Memory B cell (primary cell): ENCODE measurements around the gene SLC45A3.
A peak's percentile ranks its signal among the peaks of the same experiment; 100 is the strongest.

ENCODE experiments used
- ATAC-seq: fragments of 150-1000 bp; cut with Tn5 transposase; 2 replicates; pipeline ENCODE4 v1.10.0; 2021; ENCODE audit warnings: low read depth, mild to moderate bottlenecking, moderate library complexity
- DNase-seq, 2 donors: peaks; one replicate each; pipeline ENCODE4 v3.0.0; 2022; ENCODE audit warnings: low spot score in 2 of 2
- H3K27ac Mint-ChIP-seq: one replicate; pipeline ENCODE4 v1.8.0; 2022; ENCODE audit warnings: mild to moderate bottlenecking, moderate library complexity, mixed read lengths
- H3K27me3 Mint-ChIP-seq: one replicate; pipeline ENCODE4 v1.8.0; 2022; ENCODE audit warnings: mixed read lengths
- H3K36me3 Mint-ChIP-seq: one replicate; pipeline ENCODE4 v1.8.0; 2022; ENCODE audit warnings: mild to moderate bottlenecking, mixed read lengths
- H3K4me1 Mint-ChIP-seq: one replicate; pipeline ENCODE4 v1.8.0; 2022; ENCODE audit warnings: mixed read lengths
- H3K4me3 Mint-ChIP-seq: one replicate; pipeline ENCODE4 v1.8.0; 2022; ENCODE audit warnings: mild to moderate bottlenecking, moderate library complexity, mixed read lengths
- H3K9me3 Mint-ChIP-seq: one replicate; pipeline ENCODE4 v1.8.0; 2022; ENCODE audit warnings: mixed read lengths

SLC45A3 gene

GRCh38 chr1:205668951-205669340, 11.4 kb downstream of the SLC45A3 start:
- Mint-ChIP-seq H3K9me3 (no peaks in the 10 kb centered on the region), H3K4me1 (peaks cover 65% of the 10 kb centered on the region), H3K4me3 (peak overlapping the region; percentile 68), H3K36me3 (no peaks in the 10 kb centered on the region), H3K27me3 (no peaks in the 10 kb centered on the region), H3K27ac (peak overlapping the region; percentile 94)
- peak in 1 of 2 donors; percentile 74 for DNase-seq
- peak; percentile 71 for ATAC-seq

DNA sequence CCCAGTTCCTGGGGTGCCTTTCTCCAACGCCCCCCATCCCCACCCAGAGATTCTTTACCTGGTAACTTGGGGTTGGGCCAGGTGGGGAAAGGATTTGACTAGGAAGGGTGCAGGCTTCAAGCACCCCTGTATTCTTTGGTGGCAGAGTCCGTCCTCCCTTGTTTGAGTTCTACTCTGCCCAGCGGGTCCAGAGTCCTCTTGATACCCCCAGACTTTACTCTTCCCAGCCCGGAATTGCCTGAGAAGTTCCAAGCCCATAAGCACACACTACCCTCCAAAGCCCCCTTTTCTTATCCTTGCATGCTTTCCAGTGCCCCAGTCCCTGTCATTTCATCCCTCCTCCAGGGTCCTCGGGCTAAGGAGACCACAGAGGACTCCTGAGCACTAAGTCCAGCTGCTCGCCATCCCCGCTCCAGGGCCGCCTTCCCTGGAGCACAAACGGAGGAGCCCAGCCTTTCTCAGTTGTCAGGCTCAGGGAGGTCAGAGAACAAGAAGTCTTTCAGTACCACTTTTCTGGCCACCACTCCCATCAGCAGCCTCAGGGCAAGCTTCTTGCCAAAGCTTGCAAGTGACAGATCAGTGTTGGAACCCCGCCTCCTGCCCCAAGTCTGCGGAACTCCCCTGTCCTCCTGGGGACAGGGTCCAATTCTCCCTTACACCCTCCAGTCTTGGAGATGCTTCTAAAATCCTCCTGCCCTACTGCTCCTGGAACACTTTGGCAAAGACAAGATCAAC, 12.2 kb downstream of the SLC45A3 start:
- H3K4me1 Mint-ChIP-seq = peaks cover 66% of the 10 kb centered on the region
- H3K4me3 Mint-ChIP-seq = peak overlapping the region; percentile 65
- DNase-seq = no peak
- no peaks in the 10 kb centered on the region for H3K27me3 Mint-ChIP-seq
- H3K36me3 Mint-ChIP-seq = no peaks in the 10 kb centered on the region
- H3K9me3 Mint-ChIP-seq = no peaks in the 10 kb centered on the region
- H3K27ac Mint-ChIP-seq = peak overlapping the region; percentile 94
- no peak for ATAC-seq

DNA sequence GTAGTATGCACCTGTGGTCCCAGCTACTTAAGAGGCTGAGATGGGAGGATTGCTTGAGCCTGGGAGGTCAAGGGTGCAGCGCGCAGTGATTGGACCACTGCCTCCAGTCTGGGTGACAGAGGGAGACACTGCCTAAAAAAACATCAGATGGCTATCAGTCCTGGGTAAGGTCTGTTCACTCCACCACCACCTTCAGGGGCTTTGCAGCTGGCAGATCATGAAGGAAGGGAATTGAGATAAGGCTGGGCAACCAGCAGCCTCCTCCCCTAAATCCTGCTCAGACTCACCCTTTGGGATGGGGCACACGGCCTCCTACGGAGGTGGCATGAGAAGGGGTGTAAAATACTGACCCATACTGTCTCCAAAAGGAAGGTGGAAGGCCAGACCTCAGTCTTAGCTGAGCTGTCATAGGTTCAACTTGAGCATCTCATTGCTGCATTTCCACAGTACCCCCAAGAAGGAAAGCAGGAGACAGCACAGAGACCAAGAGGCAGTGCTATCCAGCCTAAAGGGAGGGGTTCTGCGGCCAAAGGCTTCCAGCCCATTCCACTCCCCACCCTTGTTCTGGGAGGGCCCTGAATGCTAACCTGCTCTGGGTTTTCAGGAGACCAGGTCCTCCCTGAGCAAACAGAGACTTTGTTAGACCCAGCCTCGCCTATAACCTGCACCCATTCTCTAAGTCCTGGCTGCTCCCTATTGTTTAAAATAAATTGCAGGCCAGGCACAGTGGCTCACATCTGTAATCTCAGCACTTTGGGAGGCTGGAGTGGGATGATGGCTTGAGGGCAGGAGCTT, 13.7 kb downstream of the SLC45A3 start:
- no peaks in the 10 kb centered on the region for H3K36me3 Mint-ChIP-seq
- ATAC-seq = no peak
- no peaks in the 10 kb centered on the region for H3K27me3 Mint-ChIP-seq
- peak overlapping the region; percentile 98 for H3K27ac Mint-ChIP-seq
- no peak for DNase-seq
- no peaks in the 10 kb centered on the region for H3K9me3 Mint-ChIP-seq
- peaks cover 63% of the 10 kb centered on the region for H3K4me1 Mint-ChIP-seq
- no peak overlapping the region for H3K4me3 Mint-ChIP-seq

GRCh38 chr1:205665201-205666045, 14.9 kb downstream of the SLC45A3 start:
- peak overlapping the region; percentile 98 for H3K27ac Mint-ChIP-seq
- ATAC-seq = peak; percentile 29
- no peaks in the 10 kb centered on the region for H3K9me3 Mint-ChIP-seq
- DNase-seq = no peak
- H3K4me1 Mint-ChIP-seq = peaks cover 61% of the 10 kb centered on the region
- peak overlapping the region; percentile 58 for H3K4me3 Mint-ChIP-seq
- H3K27me3 Mint-ChIP-seq = no peaks in the 10 kb centered on the region
- no peaks in the 10 kb centered on the region for H3K36me3 Mint-ChIP-seq

GRCh38 chr1:205664399-205665017, 15.8 kb downstream of the SLC45A3 start:
- no peaks in the 10 kb centered on the region for H3K9me3 Mint-ChIP-seq
- no peaks in the 10 kb centered on the region for H3K27me3 Mint-ChIP-seq
- no peak for ATAC-seq
- H3K4me1 Mint-ChIP-seq = peaks cover 61% of the 10 kb centered on the region
- no peak for DNase-seq
- no peaks in the 10 kb centered on the region for H3K36me3 Mint-ChIP-seq
- H3K4me3 Mint-ChIP-seq = no peak overlapping the region
- H3K27ac Mint-ChIP-seq = peak overlapping the region; percentile 98

GRCh38 chr1:205663286-205663936, 16.9 kb downstream of the SLC45A3 start:
- Mint-ChIP-seq H3K36me3 (no peaks in the 10 kb centered on the region), H3K27me3 (no peaks in the 10 kb centered on the region), H3K4me3 (no peak overlapping the region), H3K9me3 (no peaks in the 10 kb centered on the region), H3K4me1 (peaks cover 56% of the 10 kb centered on the region), H3K27ac (peak overlapping the region; percentile 57)
- DNase-seq (no peak), ATAC-seq (no peak)

DNA sequence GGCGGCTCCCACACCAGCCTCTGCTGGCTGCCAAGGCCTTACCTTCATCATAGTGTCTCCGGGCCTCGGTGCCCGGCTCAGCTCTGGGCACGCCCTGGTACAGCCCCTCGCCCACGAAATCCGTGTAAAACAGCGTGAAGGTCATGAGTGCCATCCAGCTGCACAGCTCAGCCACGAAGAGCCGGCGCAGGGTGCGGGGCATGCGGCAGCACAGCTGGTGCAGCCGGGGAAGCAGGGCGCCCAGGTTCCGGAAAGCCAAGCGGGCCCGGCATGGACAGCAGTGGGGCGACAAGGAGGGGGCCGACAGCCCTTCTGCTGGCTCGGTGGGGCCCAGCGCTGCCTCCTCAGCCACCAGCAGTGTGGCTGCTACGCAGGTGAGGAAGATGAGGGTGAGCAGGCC, 17.5 kb downstream of the SLC45A3 start:
- H3K4me3 Mint-ChIP-seq = no peak overlapping the region
- H3K27ac Mint-ChIP-seq = peak overlapping the region; percentile 24
- no peaks in the 10 kb centered on the region for H3K36me3 Mint-ChIP-seq
- H3K4me1 Mint-ChIP-seq = peaks cover 50% of the 10 kb centered on the region
- ATAC-seq (no peak), DNase-seq (no peak)
- H3K9me3 Mint-ChIP-seq = no peaks in the 10 kb centered on the region
- H3K27me3 Mint-ChIP-seq = no peaks in the 10 kb centered on the region

DNA sequence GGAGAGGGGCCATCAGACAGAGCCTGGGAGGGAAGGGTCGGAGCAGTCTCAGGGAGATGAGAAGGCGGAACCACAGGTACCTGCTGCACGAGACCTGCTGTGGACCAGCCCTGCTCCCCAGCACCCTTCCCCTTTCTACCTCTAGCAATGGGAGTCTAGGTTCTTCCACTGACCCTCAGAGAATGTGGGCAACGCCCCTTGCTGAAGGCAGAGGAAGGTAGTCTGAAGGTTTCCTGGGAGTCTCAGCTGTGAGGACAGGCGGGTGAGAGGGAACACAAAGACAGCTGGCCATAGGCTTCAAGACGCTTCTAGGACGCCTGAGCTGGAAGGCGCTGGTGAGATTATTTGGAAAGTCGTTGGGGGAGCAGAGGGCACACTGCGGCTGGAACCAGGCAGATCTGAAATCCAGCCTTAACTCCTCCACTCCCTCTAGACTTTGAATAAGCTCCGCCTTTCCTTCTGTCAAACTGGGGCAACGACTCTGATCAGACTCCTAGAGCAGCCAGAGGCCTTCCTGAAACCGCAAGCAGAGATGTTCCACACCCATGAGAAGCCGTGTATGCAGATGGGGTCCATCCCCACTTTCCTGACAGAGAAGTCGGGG, 18.1 kb downstream of the SLC45A3 start:
- DNase-seq = no peak
- H3K27ac Mint-ChIP-seq = peak overlapping the region; percentile 50
- no peaks in the 10 kb centered on the region for H3K27me3 Mint-ChIP-seq
- no peak overlapping the region for H3K4me3 Mint-ChIP-seq
- H3K9me3 Mint-ChIP-seq = no peaks in the 10 kb centered on the region
- no peak for ATAC-seq
- peaks cover 53% of the 10 kb centered on the region for H3K4me1 Mint-ChIP-seq
- no peaks in the 10 kb centered on the region for H3K36me3 Mint-ChIP-seq

GRCh38 chr1:205661429-205662134, 18.7 kb downstream of the SLC45A3 start:
- H3K27me3 Mint-ChIP-seq = no peaks in the 10 kb centered on the region
- H3K4me1 Mint-ChIP-seq = peaks cover 53% of the 10 kb centered on the region
- no peak overlapping the region for H3K4me3 Mint-ChIP-seq
- H3K27ac Mint-ChIP-seq = peak overlapping the region; percentile 50
- no peak for ATAC-seq
- no peaks in the 10 kb centered on the region for H3K9me3 Mint-ChIP-seq
- no peak for DNase-seq
- no peaks in the 10 kb centered on the region for H3K36me3 Mint-ChIP-seq

- Mint-ChIP-seq H3K9me3 (no peaks in the 10 kb centered on the region), H3K36me3 (no peaks in the 10 kb centered on the region), H3K27ac (peak overlapping the region; percentile 80), H3K27me3 (no peaks in the 10 kb centered on the region), H3K4me1 (peaks cover 41% of the 10 kb centered on the region), H3K4me3 (no peak overlapping the region)
- no peak for DNase-seq
- no peak for ATAC-seq
Observed at GRCh38 chr1:205660361-205660760, 19.9 kb downstream of the SLC45A3 start.

DNA sequence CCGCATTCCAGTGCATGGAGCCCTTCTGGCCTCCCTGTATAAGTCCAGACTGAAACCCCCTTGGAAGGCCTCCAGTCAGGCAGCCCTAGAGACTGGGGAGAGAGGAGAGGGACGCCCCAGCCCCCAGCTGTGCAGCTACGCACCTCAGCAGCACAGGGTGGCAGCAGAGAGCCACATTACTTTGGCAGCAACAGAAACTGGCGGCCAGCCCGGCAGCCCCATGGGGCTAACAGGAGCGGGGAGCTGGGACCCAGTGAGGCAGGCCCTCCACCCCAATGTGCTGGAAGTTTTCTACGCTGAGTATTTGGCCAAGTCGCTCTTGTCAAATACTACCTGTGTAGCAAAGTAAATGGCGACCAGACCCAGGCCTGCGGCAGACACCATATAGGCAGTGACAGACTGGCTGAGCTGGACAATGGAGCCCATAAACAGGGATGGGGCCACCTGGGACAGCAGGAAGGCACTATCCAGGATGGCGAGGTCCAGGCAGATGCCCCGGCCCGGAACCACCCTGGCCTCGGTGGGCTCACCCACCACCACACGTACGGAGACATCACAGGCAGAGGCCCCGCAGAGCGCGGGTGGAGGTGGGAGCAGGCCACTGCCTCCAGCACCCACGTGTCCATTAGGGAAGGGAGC, 21.2 kb downstream of the SLC45A3 start:
- H3K9me3 Mint-ChIP-seq = no peaks in the 10 kb centered on the region
- H3K27ac Mint-ChIP-seq = peak overlapping the region; percentile 74
- H3K27me3 Mint-ChIP-seq = no peaks in the 10 kb centered on the region
- H3K4me1 Mint-ChIP-seq = peaks cover 31% of the 10 kb centered on the region
- H3K4me3 Mint-ChIP-seq = no peak overlapping the region
- H3K36me3 Mint-ChIP-seq = no peaks in the 10 kb centered on the region
- peak; percentile 75 to 88 for DNase-seq
- ATAC-seq = peak; percentile 95

DNA sequence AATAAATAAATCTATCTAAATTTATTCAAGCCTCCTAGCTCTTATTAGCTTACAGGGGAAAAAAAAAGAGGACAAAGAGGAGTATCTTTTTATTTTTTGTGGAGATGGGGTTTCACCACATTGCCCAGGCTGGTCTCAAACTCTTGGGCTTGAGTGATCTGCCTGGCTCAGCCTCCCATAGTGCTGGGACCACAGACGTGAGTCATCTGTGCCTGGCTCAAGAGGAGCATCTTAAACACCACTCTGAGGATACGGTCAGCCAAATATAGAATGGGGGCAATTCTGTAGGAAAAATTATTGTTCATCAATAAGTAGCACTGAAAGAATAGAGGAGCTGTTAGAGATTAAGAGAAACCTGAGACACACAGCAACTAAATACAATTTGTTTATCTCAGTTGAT, 24.1 kb downstream of the SLC45A3 start:
- ATAC-seq = no peak
- H3K4me3 Mint-ChIP-seq = no peak overlapping the region
- no peaks in the 10 kb centered on the region for H3K36me3 Mint-ChIP-seq
- H3K27ac Mint-ChIP-seq = no peak overlapping the region
- H3K4me1 Mint-ChIP-seq = peaks cover 20% of the 10 kb centered on the region
- H3K9me3 Mint-ChIP-seq = no peaks in the 10 kb centered on the region
- DNase-seq = no peak
- H3K27me3 Mint-ChIP-seq = no peaks in the 10 kb centered on the region
